Measurements from ENCODE around the gene NPW.
A peak's percentile ranks its signal among the peaks of the same experiment; 100 is the strongest.

The NPW gene

DNA sequence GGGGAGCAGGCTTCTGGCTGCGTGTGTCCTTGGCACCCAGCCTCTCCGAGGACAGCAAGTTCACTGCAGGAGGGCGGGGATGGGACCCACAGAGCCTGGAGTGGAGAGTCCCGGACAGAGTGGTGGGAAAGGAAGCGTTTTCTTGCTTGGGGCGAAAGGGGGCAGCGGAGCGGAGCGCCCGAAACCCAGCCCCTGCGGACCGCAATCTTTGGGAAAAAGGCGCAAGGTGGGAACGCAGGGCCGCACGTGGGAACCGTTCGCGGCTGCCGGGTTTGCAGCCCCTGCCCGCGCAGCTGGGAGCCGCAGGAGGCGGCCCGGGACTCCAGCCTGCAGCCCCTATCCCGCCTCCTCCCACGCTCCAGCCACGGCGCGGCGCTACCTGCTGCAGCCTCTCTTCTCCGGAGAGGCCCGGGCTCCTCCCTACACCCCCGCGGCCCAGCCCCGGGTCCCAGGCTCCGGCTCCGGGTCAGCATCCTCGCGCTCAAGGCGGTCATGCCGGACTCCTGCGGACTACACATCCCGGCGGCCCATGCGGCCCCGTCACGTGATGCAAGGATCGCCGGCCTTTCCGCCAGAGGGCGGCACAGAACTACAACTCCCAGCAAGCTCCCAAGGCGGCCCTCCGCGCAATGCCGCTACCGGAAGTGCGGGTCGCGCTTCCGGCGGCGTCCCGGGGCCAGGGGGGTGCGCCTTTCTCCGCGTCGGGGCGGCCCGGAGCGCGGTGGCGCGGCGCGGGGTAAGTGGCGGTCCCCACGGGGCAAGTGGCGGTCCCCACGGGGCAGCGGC lies 27.9 kb downstream of the NPW start, which contains the start of the genes NTHL1 and TSC2:
Gene NTHL1 (minus strand): TSS at position 505 of the 786 bp plus-strand sequence. CDS start 11 bp downstream, at position 494.
Gene TSC2 (plus strand): TSS at position 656 of the 786 bp plus-strand sequence. CDS start 631 bp downstream, outside the sequence.
- DNase-seq = peak; percentile 62 to 99 (median 94)

DNA sequence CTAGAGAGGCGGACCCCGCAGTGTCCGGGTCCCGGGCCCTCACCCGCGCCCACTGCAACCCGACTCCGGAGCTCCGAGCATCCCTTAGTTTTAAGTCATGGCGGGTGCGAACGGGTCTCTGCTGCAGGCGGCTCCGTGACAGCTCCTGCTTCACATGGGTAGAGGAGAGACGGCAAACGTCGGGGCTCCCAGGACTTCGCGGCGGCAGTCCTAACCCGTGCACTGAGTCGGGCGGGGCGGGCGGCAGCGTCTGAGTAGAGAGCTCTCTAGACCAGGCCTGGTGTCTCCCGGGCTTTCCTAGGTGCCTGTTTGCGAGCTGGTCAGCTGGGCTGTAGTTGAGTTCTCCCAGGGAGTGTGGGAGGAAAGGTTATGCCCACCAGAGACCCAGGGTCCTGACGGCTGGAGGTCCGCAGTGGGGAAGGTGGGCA lies 28.5 kb downstream of the NPW start:
- DNase-seq = no peak

DNA sequence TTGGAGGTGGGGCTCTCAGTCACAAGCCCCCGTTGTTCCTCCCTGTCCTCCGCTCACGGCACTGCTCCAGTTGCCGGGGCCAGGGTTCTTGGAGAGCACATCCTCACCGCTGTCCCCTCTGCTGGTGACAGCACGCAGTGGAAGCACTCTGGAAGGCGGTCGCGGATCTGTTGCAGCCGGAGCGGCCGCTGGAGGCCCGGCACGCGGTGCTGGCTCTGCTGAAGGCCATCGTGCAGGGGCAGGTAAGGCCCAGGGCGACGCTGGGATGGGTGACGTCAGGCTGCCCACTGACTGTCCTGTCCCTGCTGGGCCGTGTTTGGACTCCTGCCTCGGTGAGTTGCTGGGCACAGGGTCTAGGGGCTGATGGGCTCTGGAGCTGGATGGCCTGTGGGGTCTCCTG lies 33.6 kb downstream of the NPW start:
- DNase-seq = no peak

DNA sequence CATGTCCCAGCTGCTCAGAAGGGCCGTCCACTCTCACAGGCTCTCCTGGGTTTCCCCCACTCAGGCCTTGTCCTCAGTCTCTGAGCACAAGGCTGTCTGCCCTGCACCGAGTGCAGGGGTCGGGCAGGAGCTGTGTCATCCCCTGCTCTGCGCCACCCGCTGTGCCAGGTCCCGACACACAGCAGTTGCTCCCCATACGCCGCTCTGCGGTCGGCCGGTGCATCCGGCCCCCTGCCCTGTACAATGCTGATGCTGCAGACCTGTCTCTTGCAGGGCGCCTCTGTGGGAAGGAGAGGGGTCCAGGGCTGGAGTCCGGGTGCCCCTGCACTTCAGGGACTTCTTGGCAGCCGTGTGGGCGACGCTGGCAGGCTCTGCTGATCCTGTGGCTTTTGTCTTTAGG lies 34.3 kb downstream of the NPW start:
- no peak for DNase-seq

DNA sequence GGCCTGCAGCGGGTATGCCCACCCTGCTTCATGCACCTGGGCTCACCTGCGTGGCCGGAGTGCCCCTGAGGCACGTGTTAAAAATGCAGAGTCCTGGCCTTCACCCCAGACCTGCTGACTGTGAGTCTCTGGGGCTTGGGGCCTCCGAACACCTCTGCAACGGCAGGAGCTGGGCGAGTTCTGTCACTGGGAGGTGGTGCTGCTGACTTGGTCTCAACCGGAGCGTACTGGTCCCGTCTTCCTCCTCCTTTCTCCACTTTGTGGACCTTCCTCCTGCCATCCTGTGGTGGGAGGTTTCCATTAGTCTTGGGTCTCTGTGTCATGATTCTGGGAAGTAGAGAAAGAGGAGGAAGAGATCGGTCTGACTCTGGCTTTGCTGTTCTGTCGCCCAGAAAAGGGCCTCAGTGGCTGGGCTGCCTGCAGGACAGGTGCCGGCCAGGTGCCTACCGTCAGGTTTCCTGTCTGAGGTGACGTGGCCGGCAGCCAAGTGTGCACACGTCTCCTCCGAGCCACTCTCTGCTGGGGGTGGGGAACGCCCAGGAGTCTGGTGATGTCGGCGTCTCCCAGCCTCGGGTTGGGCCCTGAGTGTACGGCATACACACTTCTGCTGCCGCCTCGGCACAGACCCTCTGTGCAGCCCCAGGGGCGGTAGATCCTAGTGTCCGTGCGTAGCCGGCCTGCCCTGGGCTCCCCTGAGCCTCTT lies 35.1 kb downstream of the NPW start:
- no peak for DNase-seq

DNA sequence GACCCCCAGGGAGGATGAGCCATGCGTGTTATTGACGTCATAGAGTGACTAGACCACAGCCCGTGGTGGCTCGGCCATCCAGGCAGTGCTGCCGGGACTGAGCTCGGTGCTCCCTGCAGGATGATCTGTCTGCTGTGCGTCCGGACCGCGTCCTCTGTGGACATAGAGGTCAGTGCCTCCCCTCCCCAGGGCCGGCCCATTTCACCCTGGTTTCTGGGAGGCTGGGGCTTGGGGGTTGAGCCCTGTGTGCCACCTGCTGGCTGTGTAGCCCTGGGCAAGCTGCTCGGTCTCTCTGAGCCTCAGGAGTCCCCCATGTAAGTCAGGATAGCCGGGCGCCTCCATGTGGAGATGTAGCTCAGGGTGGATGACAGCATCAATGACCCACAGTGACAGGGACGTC lies 36.5 kb downstream of the NPW start:
- DNase-seq = peak in 16 of 56 donors; percentile 6 to 48 (median 22)

DNA sequence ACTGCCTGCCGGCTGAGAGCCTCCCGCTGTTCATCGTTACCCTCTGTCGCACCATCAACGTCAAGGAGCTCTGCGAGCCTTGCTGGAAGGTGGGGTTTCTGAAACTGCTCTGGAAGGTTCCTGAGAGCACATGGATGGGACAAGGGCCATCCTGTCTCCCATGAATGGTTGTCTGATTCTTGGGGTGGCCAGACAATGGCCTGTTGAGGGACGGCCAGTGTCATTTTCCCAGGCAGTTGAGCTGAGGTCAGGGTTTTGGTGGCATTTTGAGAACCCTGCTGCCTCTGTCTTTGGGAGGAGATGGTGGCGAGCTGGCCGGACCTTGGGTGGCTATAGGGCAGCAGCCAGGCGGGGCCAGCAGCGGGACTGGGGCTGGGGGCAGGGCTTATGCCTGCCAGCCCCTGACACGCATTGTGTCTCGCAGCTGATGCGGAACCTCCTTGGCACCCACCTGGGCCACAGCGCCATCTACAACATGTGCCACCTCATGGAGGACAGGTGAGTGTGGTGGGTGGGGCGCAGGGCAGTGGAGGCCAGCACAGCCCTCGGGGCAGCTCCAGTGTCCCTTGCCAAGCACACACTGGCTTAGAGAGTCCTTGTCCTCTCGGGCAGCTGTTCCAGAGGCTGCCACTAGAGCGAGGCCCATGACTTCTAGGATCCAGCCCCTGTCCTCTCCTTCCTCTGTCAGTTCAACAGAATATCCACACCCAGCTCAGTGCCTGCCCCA lies 37.3 kb downstream of the NPW start:
- DNase-seq = peak in 25 of 56 donors; percentile 6 to 68 (median 38)

DNA sequence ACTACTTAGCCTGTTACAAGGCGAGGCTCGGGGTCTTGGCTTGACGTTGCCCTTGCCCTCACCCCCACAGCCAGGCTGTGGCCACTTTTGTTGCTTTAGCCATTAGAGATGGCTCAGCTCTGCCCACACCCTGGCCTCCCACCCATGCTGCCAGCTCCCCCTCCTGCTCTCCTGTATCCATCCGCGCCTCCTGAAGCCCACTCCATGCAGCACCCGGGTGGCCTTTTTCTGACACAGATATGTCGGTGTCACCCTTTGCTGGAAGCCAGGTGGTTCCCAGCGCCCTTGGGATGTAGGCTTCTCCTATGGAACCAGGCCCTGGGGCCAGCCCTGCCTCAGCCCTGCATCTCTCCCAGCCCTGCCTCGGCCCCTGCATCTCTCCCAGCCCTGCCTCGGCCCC lies 37.9 kb downstream of the NPW start:
- no peak for DNase-seq

DNA sequence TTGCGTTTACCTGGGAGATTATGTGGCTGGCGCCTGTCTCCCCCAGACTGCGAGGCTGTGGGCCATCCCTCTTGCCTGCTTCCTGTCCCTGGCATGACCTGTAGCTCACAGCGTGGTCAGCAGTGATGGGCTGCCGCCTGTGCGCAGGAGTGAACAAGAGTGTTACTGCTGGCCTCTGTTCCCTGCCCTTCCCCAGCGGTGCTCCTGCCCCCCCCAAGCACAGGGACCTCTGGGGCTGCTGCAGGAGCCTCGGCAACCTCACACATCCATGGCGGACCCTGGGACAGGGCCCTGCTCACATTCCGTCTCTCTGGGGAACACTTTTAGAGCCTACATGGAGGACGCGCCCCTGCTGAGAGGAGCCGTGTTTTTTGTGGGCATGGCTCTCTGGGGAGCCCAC lies 38.8 kb downstream of the NPW start:
- DNase-seq = no peak

DNA sequence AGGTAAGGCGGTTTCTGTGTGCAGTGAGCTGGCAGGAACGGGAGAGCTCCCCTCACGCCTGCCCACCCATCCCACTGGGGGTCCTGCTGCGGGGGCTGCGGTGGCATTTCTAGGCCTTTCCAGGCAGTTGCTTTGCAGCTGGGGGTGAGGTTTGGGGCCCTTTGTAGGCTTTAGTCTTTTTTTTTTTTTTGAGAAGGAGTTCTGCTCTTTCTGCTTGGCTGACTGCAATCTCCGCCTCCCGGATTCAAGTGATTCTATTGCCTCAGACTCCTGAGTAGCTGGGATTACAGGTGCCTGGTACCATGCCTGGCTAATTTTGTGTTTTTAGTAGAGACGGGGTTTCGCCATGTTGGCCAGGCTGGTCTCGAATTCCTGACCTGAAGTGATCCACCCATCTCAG lies 39.3 kb downstream of the NPW start:
- no peak for DNase-seq

DNA sequence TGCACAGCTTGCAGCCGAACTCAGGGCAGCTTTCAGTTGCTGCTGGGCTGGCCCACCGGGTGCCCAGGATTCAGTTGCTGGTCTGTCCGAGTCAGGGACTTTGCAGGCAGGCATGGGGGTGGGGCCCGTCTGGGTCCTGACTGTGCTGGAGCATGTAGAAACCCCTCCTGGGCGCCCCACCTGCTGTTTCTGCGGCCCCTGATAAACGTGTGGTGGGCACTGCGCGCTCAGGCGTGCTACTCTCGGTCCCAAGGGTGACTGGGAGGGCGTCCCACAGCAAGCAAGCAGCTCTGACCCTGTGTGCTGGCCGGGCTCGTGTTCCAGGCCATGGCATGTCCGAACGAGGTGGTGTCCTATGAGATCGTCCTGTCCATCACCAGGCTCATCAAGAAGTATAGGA lies 40.8 kb downstream of the NPW start:
- no peak for DNase-seq

DNA sequence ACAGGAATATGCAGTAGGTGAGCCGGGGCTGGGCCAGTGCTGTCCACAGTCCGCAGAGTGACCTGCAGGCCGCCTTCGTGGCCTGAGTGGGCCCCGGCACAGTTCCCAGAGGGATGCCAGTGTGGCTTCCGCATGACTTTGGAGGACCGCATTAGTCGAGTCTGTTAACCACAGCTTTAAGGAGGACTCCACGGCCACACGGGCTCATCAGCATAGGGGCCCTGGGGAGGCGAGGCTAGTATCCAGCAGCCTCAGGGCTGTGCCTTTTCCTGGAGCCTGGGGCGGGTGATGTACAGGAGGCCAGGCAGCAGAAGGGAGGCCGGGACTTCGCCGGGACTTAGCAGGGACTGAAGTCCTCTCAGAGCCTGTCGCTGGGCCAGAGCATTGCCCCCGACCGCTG lies 41.4 kb downstream of the NPW start:
- no peak for DNase-seq

DNA sequence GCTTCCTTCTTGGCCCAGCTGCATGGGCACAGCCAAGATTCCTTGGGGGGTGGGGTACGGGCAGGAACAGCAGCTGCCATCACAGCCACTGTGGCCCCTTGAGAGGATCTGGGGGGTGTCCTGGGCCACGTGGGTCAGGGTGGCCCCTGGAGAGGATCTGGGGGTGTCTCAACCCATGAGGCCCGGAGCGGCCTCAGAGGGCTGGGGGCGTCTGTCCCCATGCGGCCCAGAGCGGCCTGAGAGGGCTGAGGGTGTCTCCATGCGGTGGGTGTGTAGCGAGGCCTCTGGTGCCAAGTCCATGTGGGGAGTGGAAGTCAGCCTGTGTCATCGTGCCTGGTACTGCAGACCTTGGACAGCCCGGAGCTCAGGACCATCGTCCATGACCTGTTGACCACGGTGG lies 41.9 kb downstream of the NPW start:
- no peak for DNase-seq

DNA sequence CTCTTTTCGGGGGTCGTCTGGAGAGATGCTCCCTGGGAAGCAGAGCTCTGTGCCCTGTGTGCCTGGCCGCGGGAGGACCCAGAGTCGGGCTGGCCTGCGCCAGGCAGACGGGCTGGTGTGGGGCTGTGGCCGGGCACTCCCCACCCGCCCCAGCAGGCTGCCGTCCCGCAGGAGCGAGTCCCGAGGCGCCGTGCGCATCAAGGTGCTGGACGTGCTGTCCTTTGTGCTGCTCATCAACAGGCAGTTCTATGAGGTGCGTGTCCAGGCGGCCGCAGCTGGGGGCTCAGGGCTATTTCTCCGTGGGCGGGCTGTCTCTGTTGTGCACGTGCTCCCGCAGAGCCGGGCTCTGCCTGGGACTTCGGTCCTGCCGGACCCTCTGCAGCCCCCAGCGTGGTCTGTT lies 43.2 kb downstream of the NPW start:
- no peak for DNase-seq

DNA sequence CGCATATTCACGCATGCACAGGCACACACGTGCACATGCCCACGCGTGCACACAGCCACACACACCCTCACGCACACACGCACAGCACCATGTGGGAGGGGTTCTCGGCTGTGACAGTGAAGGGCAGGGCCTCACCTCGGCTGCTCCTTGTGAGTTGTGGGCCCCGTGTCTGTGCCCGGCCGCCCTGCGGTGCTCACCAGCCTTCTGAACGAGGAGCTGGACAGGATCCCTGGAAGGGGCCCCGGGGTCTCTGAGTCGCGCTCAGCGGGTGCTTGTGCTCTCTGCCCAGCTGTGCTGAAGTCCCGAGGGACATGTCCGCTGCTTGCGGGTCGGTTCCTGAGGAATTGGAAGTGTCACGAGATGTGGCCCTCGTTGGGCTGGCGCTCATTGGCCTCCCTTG lies 44.3 kb downstream of the NPW start:
- no peak for DNase-seq

DNA sequence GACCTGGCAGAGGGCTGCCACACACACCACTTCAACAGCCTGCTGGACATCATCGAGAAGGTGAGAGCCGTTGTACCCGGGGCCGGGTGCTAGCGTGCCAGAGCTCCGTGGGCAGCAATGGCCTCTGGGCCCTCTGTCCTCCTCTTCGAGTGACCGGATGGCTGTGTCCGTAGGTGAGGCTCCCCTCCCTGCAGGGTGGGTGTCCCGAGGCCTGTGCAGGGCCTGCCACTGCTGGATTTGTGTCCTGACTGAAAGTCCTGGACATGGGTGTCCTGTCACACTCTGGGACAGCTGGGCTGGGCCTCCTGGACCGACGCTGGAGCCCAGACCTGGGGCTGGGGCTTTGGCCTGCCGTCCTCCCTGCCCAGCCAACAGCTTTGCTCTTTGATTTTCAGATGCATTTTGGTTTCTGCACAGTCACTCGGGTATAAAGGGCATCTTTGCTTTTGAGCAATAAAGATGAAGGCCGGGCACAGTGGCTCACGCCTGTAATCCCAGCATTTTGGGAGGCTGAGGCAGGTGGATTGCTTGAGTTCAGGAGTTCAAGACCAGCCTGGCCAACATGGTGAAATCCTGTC lies 44.9 kb downstream of the NPW start:
- no peak for DNase-seq

DNA sequence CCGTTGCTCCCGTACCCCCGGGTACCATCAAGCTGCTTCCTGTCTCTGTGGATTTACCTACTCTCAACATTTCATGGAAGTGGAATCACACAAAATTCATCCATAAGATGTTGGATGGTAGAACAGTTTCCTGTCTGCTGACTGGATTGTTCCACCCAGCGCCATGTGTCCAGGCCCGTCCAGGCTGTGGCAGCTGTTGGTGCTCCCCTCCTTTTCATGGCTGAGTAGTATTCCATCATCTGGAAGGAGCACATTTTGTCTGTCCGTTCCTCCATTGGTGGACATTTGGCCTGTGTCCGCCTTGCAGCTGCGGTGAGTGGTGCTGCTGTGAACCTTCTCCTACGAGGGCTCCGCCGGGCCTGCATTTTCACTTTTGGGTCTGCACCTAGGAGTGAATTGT lies 46.6 kb downstream of the NPW start:
- no peak for DNase-seq

Measured in amygdala (tissue), 56 donors.